KG1 (cell line): ENCODE data around the gene TNFAIP2.
A peak's percentile ranks its signal among the peaks of the same experiment; 100 is the strongest.

Experiments used
- DNase-seq: peaks from one replicate; lab custom pipeline; 2025; lab: John Stamatoyannopoulos, UW

Gene TNFAIP2, protein sequence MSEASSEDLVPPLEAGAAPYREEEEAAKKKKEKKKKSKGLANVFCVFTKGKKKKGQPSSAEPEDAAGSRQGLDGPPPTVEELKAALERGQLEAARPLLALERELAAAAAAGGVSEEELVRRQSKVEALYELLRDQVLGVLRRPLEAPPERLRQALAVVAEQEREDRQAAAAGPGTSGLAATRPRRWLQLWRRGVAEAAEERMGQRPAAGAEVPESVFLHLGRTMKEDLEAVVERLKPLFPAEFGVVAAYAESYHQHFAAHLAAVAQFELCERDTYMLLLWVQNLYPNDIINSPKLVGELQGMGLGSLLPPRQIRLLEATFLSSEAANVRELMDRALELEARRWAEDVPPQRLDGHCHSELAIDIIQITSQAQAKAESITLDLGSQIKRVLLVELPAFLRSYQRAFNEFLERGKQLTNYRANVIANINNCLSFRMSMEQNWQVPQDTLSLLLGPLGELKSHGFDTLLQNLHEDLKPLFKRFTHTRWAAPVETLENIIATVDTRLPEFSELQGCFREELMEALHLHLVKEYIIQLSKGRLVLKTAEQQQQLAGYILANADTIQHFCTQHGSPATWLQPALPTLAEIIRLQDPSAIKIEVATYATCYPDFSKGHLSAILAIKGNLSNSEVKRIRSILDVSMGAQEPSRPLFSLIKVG

GRCh38 chr14:103122947-103123633, at the start of gene TNFAIP2:
TNFAIP2 (plus strand) TSS chr14:103123461; CDS start chr14:103126458, 2,997 bp downstream.
- no peak for DNase-seq

DNA sequence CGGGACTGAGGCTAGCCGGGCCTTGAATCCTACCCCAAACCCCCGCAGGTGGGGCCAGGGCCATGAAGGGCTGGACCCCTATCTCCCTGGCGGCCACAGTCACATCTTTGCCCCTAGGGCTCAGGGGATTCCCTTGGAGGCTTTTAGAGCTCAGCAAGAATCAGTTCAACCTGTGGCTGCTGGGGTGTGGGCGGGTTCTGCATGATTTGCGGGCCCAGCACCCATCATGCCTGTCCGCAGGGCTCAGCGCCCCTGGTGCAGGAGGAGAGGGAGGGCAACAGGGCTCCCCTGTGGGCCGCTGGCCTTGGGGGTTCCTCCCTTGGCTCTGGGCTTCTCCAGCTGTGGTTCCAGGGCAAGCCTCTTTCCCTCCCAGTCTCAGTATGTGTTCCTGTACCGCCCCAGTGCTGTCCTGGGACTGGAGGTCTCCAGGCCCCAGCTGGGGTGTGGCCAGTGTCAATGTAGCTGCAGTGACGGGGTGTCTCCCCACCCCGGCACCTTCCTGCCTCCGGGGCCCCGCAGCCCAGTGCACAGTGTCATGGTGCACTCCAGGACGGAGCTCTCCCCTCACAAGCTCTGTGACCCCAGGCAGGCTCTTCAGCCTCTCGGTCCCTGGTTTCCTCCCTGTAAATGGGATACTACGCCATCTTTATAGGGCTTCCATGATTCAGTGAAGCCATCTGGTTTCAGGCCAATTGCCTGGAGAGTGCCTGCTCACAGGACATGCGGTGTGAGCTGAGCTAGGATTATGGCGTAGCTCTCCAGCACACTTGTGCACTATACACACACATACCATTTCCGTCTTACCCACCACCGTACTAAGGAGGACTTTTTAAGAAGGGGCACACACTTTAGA, 49.2 kb upstream of the TNFAIP2 start:
- no peak for DNase-seq

- DNase-seq, result no peak
These were observed 48.4 kb upstream of the TNFAIP2 start for GRCh38 chr14:103074729-103075367.

- peak; percentile 42 for DNase-seq
These were observed 44.9 kb upstream of the TNFAIP2 start for GRCh38 chr14:103078420-103078749.

DNA sequence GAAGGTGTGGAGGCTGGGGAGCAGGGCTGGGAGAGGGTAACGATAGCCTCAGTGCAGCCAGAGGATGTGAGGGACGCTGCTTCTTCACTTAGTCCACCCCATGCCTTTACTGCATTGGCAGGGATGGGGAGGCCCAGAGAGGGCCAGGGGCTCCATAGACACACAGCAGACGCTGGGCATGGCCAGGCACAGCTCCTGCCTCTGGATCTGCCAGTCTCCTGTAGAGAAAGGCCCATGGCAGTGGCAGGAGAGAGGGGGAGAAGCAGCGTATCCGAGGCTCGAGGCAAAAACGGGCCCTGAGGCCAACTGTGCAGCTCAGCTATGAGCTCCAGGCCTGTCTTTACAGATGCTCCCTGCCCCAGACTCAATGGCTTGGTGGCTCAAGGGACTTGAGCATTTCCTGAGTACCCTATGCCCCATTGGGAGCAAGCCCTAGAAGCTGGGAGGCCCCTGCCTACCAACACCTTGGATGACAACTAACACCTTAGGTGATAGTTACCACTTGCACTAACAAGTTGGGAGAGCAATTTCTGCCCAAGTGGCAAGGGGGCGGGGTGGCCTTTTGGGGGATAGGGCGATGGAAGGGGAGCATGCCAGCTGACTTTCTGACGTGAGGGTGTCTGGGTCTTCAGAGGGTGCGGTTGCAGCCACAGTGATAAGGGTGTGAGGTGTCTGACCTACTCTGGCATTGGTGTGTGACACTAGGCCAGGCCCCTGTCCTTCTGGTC, 44.2 kb upstream of the TNFAIP2 start:
- no peak for DNase-seq

DNA sequence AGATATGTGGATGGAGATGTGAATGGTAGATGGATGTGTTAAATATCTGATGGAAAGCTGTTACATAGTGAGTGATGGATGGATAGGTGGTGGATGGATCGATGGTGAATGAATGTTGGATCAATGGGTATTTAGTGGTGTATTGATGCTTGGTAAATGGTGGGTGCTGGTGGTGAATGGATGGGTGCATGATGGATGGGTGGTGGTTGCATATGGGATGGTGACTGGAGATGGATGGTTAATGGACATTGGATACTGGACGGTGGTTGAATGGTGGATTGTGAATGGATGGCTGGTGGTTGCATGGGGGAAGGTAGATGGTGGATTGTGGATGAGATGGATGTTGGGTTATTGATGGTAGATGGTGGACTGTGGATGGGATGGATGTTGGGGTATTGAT, 41.3 kb upstream of the TNFAIP2 start:
- no peak for DNase-seq

GRCh38 chr14:103084021-103084919, 39.0 kb upstream of the TNFAIP2 start, which contains the start of gene LBHD2:
LBHD2 (plus strand) TSS chr14:103084210; CDS start chr14:103086013, 1,803 bp downstream.
- no peak for DNase-seq

DNA sequence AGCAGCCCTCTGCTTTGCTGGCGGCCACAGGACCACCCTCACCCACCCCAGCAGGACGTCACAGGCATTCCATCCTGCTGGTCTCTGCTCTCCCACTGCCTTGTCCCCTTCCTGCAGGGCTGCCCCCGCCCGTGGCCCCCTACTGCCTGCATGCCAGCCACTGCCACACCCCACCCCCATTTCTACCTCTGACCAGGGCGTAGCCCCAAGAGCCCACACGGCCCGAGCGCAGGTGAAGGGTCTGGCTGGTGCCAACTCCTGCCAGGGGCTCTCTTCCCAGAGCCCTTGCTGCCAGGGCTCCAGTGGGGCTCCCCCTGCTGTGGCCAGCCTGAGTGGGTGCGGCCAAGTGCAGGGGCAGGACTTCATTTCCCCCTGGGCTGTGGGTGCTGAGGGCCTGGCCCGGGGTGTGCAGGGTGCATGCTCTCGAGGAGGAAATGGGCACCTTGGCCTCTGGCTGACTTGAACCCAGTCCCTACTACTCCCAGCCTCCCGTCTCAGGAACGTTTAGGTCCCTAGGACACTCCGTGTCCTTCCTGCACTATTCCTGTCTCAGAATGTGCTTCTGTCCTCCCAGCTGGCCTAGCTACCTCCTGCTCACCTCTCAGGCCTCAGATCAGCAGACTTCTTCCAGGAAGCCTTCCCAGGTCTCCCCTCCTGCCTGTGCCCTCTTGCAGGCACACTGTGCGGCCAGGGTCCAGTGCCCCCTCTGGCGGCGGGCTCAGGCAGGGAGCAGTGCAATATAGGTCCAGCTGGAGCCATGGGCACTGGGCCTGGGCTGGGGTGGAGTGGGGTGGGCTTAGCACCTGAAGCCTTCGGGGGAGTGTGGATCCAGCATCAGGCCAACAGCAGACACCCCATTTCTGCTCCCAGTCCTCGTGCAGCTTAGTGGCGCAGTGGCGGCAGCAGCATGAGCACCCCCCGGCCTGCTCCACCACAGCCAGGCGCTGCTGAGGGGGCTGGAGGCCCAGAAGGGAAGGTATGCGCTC, 37.9 kb upstream of the TNFAIP2 start:
- DNase-seq, result no peak

GRCh38 chr14:103086771-103087342, 36.4 kb upstream of the TNFAIP2 start:
- no peak for DNase-seq

DNA sequence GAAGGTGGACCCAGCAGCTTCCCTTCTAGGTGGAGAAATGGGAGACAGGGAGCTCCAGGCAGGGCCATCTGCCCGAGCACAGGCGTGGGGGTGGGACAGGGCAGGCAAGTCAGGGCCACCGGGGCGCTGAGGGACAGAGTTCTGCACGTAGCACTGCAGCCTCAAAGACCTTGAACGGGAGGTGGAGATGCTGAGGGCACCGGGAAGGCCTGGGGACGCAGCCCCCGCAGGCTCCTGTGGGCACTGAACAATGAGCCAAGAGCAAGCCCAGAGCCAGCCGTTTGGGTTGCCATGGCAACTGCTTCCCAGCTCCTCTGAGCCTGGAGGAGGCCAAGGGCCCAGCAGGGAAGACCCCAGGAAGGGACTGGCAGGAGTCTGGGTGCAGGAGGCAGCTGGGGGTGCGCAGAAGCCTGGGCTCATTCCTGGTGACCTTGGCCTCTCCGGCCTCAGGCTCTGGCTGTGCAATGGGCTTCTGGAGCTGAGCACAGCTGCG, 35.9 kb upstream of the TNFAIP2 start:
- DNase-seq, result no peak

- no peak for DNase-seq
These were observed 34.3 kb upstream of the TNFAIP2 start for GRCh38 chr14:103088921-103089320.

DNA sequence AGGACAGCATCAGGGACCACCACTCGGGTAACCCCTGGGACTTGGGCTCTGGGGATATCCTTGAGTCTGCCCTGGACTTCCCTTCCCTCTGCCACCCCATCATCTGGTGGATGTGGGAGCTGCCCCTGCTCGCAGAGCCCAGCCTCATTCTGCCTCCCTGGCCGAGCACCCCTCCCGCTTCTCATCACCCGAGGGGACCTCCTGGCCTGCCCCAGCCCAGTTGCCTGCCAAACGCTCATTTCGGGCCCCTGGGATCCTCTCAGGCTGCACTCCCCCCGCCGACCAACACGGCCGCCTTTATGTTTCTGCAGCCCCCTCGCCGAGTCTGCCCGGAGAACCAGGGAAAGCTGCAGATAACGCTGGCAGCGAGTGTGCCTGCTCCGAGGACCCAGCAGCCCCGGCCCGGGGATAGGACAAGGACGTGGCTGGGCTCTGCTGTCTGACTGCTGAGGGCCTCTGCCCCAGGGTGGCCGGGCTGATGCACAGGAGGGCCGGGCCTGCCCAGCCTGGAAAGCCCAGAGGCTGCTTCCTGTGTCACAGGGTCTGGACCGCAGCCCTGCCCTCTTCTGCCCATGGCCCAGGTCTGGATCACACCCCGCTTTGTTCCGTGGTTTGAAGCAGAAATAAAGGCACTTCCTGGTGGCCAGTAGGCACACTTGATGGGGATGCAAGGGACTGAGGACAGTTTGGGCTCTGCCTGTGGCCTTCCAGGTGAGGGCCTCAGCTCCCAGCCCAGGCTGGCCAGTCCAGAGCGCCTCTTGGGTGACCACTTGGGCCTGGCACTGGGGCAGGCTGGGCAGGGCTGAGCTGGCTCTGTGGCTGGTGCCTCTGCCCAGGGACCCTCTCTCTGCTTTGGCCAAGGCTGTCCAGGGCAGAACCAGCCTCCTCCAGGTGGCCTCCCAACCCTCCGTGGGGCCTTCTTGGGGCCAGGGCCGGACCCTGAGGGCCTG, 33.6 kb upstream of the TNFAIP2 start:
- DNase-seq, result no peak

DNA sequence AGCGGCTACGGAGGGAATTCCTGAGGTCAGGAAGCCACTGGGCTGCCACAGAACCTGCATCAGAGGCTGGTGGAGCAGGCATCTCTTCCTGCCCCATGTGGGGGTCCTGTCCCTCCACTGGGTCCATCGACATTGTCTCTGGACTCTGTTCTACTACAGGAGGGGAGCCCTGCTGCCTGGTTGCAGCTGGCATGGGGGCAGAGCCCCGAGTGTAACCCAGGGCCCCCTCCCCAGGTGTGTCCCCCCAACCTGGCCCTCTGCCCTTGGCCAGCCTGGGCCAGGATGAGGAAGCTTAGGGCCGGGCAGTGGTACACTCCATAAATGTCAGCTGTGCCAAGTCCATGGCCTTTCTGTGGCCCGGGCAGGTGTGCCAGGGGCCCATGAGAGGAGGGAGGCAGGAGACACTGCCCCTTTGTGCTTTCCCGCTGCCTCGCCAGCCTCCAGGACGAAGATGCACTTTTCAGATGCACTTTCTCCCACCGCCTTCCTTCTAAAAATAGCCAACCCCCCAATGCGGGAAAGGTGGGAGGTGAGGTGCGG, 32.7 kb upstream of the TNFAIP2 start:
- no peak for DNase-seq

DNA sequence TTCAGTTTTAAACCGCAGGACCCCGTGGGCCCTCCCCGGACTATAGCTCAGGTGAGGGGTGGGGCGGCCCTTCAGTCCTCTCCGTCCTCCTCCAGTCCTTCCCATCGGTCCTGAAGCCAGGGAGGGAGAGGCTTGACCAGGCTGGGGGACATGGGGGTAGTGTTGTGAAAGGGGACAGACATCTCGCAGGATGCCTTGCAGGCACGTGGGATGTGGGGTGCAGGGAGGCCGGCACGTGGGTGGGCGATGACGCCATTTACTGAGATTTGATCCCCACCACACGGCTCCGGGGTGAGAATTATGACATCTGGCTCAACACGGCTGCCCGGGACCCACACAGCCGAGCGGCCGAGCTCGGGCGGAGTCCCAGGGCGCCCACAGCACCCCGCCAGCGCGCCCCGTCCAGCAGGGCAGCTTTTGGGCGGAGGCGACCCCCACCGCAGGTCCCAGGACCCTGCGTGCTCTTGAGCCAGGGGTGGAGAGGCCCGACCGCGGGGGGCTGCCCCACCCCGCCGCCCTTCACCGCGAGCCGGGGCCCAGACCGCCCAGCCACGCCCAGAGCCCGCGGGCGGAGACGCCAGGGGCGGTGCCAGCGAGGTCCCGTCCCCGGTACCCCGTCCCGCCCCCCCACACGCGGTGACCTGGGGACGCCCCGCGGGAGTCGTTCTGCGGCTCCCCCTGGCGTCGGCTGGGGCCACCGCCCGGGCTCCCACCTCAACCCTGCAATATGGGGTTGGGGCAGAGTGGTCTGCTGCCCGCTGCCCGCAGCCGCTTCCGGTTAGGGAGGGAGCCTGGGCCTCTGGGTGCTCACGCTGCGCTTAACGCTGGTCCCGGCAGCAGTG, 32.0 kb upstream of the TNFAIP2 start:
- DNase-seq, result no peak

- no peak for DNase-seq
These were observed 31.4 kb upstream of the TNFAIP2 start for GRCh38 chr14:103091883-103092222.
